H9 (cell line): ENCODE results near the gene SLC12A6. TPM values are rescaled to one million over a fixed set of nuclear protein-coding genes. Genes with fewer than 3 reads are reported as not detected.

Experiments
- DNase-seq: peaks from one replicate; pipeline ENCODE4 v3.0.0-alpha.2; 2017
- H2AFZ ChIP-seq: one replicate; pipeline ENCODE4 v1.6.1; 2013; ENCODE audit warnings: mild to moderate bottlenecking, low read length, control low read depth, moderate library complexity
- H2AK5ac ChIP-seq: 2 replicates; pipeline ENCODE4 v1.6.1; 2013; ENCODE audit warnings: low read length, control low read depth, mixed read lengths; ENCODE audit not compliant: insufficient read length
- H2BK120ac ChIP-seq: one replicate; pipeline ENCODE4 v1.6.1; 2013; ENCODE audit warnings: low read depth, mild to moderate bottlenecking, low read length, control low read depth, inconsistent platforms; ENCODE audit not compliant: poor library complexity, severe bottlenecking
- H2BK12ac ChIP-seq: 2 replicates; pipeline ENCODE4 v1.6.1; 2013; ENCODE audit warnings: low read length, control low read depth, mixed read lengths, low read depth; ENCODE audit not compliant: insufficient read length
- H2BK15ac ChIP-seq: 2 replicates; pipeline ENCODE4 v1.6.1; 2013; ENCODE audit warnings: low read depth, low read length, control low read depth
- H2BK20ac ChIP-seq: one replicate; pipeline ENCODE4 v1.6.1; 2013; ENCODE audit warnings: low read depth, mild to moderate bottlenecking, low read length, control low read depth, inconsistent platforms; ENCODE audit not compliant: poor library complexity, severe bottlenecking
- H2BK5ac ChIP-seq: 2 replicates; pipeline ENCODE4 v1.6.1; 2013; ENCODE audit warnings: low read length, control low read depth, mixed read lengths; ENCODE audit not compliant: insufficient read length
- H3K14ac ChIP-seq: 2 replicates; pipeline ENCODE4 v1.6.1; 2013; ENCODE audit warnings: low read length, control low read depth; ENCODE audit not compliant: insufficient read depth
- H3K18ac ChIP-seq: 2 replicates; pipeline ENCODE4 v1.6.1; 2013; ENCODE audit warnings: low read depth, mild to moderate bottlenecking, mixed read lengths, low read length, control low read depth; ENCODE audit not compliant: insufficient read length
- H3K23ac ChIP-seq: 2 replicates; pipeline ENCODE4 v1.6.1; 2013; ENCODE audit warnings: low read length, control low read depth, mixed read lengths, low read depth; ENCODE audit not compliant: insufficient read length
- H3K23me2 ChIP-seq: 2 replicates; pipeline ENCODE4 v1.6.1; 2013; ENCODE audit warnings: low read depth, mild to moderate bottlenecking, mixed read lengths, low read length, control low read depth; ENCODE audit not compliant: insufficient read length, poor library complexity, severe bottlenecking
- H3K27ac ChIP-seq: 2 replicates; pipeline ENCODE4 v1.5.1; 2013; ENCODE audit warnings: low read length, control low read depth, mixed read lengths, low read depth; ENCODE audit not compliant: insufficient read length
- H3K27me3 ChIP-seq: 2 replicates; pipeline ENCODE4 v1.6.1; 2013; ENCODE audit warnings: low read length, control low read depth, inconsistent platforms; ENCODE audit not compliant: insufficient read depth
- H3K4ac ChIP-seq: 2 replicates; pipeline ENCODE4 v1.6.1; 2013; ENCODE audit warnings: low read depth, mild to moderate bottlenecking, control low read depth, inconsistent platforms, low read length, moderate library complexity
- H3K4me1 ChIP-seq: 2 replicates; pipeline ENCODE4 v1.6.1; 2013; ENCODE audit warnings: low read length, control low read depth, inconsistent platforms; ENCODE audit not compliant: insufficient read depth
- H3K4me2 ChIP-seq: 2 replicates; pipeline ENCODE4 v1.6.1; 2013; ENCODE audit warnings: low read length, control low read depth, mixed read lengths; ENCODE audit not compliant: insufficient read length, insufficient read depth
- H3K56ac ChIP-seq: 2 replicates; pipeline ENCODE4 v1.6.1; 2013; ENCODE audit warnings: low read depth, mild to moderate bottlenecking, mixed read lengths, low read length, control low read depth; ENCODE audit not compliant: insufficient read length
- H3K79me1 ChIP-seq: 2 replicates; pipeline ENCODE4 v1.6.1; 2013; ENCODE audit warnings: low read depth, mild to moderate bottlenecking, moderate library complexity, low read length, control low read depth, inconsistent platforms; ENCODE audit not compliant: insufficient read depth, poor library complexity, severe bottlenecking
- H3K79me2 ChIP-seq: 2 replicates; pipeline ENCODE4 v1.6.1; 2013; ENCODE audit warnings: low read length, control low read depth, inconsistent platforms; ENCODE audit not compliant: insufficient read depth
- H3K9ac ChIP-seq: 2 replicates; pipeline ENCODE4 v1.6.1; 2013; ENCODE audit warnings: low read length, control low read depth, mixed read lengths; ENCODE audit not compliant: insufficient read length; ENCODE audit errors: extremely low read depth
- H3K9me3 ChIP-seq: one replicate; pipeline ENCODE4 v1.6.1; 2013; ENCODE audit warnings: low read depth, low read length, inconsistent platforms; ENCODE audit not compliant: control insufficient read depth
- H3T11ph ChIP-seq: one replicate; pipeline ENCODE4 v1.6.1; 2013; ENCODE audit warnings: mild to moderate bottlenecking, low read length, control low read depth, inconsistent platforms
- H4K20me1 ChIP-seq: one replicate; pipeline ENCODE4 v1.6.1; 2013; ENCODE audit not compliant: control insufficient read depth, insufficient read length, insufficient read depth
- H4K5ac ChIP-seq: 2 replicates; pipeline ENCODE4 v1.6.1; 2013; ENCODE audit warnings: low read depth, mild to moderate bottlenecking, mixed read lengths, low read length, control low read depth; ENCODE audit not compliant: insufficient read length
- H4K8ac ChIP-seq: replicated peaks from 2 replicates; pipeline ENCODE4 v1.6.1; 2013; ENCODE audit warnings: low read length, control low read depth, mixed read lengths, low read depth; ENCODE audit not compliant: insufficient read length
- H4K91ac ChIP-seq: 2 replicates; pipeline ENCODE4 v1.6.1; 2013; ENCODE audit warnings: low read depth, mild to moderate bottlenecking, moderate library complexity, mixed read lengths, low read length, control low read depth; ENCODE audit not compliant: insufficient read length
- H3K27ac Mint-ChIP-seq, 3 experiments: 2 replicates in 2 of 3; 3 replicates in 1 of 3; pipeline ENCODE4 v1.8.0; 2020 to 2021; ENCODE audit warnings: mixed read lengths in 3 of 3, mild to moderate bottlenecking in 1 of 3, moderate library complexity in 1 of 3
- H3K27me3 Mint-ChIP-seq: 2 replicates; pipeline ENCODE4 v1.8.0; 2021; ENCODE audit warnings: low read depth, mild to moderate bottlenecking, moderate library complexity, mixed read lengths
- H3K36me3 Mint-ChIP-seq, 3 experiments: 2 replicates in 2 of 3; 3 replicates in 1 of 3; pipeline ENCODE4 v1.8.0; 2020 to 2021; ENCODE audit warnings: low read depth in 3 of 3, mixed read lengths in 3 of 3; ENCODE audit not compliant: insufficient read depth in 1 of 3
- H3K4me1 Mint-ChIP-seq, 2 experiments: 2 replicates each; pipeline ENCODE4 v1.8.0; 2020; ENCODE audit warnings: mixed read lengths in 2 of 2
- H3K4me3 Mint-ChIP-seq, 2 experiments: 2 replicates in 1 of 2; 3 replicates in 1 of 2; pipeline ENCODE4 v1.8.0; 2020 to 2021; ENCODE audit warnings: mild to moderate bottlenecking in 2 of 2, mixed read lengths in 2 of 2, moderate library complexity in 1 of 2
- H3K9me3 Mint-ChIP-seq, 2 experiments: 2 replicates in 1 of 2; 3 replicates in 1 of 2; pipeline ENCODE4 v1.8.0; 2020; ENCODE audit warnings: mild to moderate bottlenecking in 2 of 2, mixed read lengths in 2 of 2, moderate library complexity in 1 of 2
- WGBS: extraction: QIAGEN DNeasy Blood & Tissue Kit; methylation state at CpG from one replicate; pipeline ENCODE4 v1.1.7; 2013; ENCODE audit warnings: missing lambda C conversion rate, low lambda C conversion rate, mixed read lengths; ENCODE audit not compliant: insufficient read length; ENCODE audit errors: extremely low coverage; 5-methylcytosine and 5-hydroxymethylcytosine counted together
- total RNA-seq: library from RNA; stranded (reverse); gene quantifications from 2 replicates; pipeline ENCODE4 v1.2.1, GENCODE V29; 2021
- TF ChIP-seq, protein P1 (sequence below): fragments of 200-600 bp; sonication (generic); conservative IDR thresholded peaks from 3 replicates; pipeline ENCODE4 v1.8.0; 2021; ENCODE audit warnings: antibody characterized with exemption, mild to moderate bottlenecking

SLC12A6 gene
- total RNA-seq, 1 experiment from 2014 or later, result 11.1 TPM

DNA sequence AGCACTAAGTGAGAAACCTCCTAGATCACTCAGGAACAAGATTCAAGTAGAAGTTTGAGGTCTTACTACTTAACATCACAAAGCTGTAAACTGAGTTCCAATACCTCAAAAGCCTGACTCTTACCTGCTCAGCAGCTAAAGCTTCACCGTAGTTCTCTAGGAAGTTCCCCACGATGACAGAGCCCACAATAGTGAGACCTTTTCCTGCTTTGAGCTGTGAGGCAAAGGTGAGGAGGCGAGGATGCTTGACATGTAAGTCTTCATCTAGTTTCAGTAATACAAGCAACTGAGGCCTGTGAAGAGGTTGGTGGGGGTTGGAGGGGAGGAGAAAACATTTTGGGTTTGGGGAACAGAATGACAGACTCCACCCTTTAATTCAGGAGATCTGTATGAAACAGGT, 97.0 kb downstream of the SLC12A6 start:
- Histone ChIP-seq H3K27me3 (no peaks in the 10 kb centered on the region), H3K79me2 (no peaks in the 10 kb centered on the region), H4K91ac (no peak overlapping the region), H4K5ac (no peak overlapping the region), H3K4ac (no peak overlapping the region), H2AFZ (no peak overlapping the region), H3T11ph (no peak overlapping the region), H3K9me3 (no peaks in the 10 kb centered on the region), H3K9ac (no peak overlapping the region), H4K20me1 (no peaks in the 10 kb centered on the region), H4K8ac (no peak overlapping the region), H3K4me1 (peaks cover 3% of the 10 kb centered on the region; the same call in 1 of the 2 replicates), H2BK120ac (no peak overlapping the region), H2BK15ac (no peak overlapping the region), H3K79me1 (no peaks in the 10 kb centered on the region), H3K23me2 (no peaks in the 10 kb centered on the region), H2BK12ac (no peak overlapping the region), H3K27ac (no peak overlapping the region), H2AK5ac (no peak overlapping the region), H2BK5ac (no peak overlapping the region), H2BK20ac (no peak overlapping the region), H3K56ac (no peak overlapping the region), H3K4me2 (no peak overlapping the region), H3K18ac (no peak overlapping the region), H3K23ac (no peak overlapping the region), H3K14ac (no peak overlapping the region)
- Mint-ChIP-seq H3K36me3 (peaks cover 0 to 14% (median 12%) of the 10 kb centered on the region in 3 experiments; a peak in 3 of 7 replicates), H3K4me3 (no peak overlapping the region), H3K4me1 (peaks cover 10 to 16% of the 10 kb centered on the region in 2 experiments), H3K9me3 (no peaks in the 10 kb centered on the region), H3K27ac (no peak overlapping the region), H3K27me3 (no peaks in the 10 kb centered on the region)
- TF ChIP-seq, protein P1, sequence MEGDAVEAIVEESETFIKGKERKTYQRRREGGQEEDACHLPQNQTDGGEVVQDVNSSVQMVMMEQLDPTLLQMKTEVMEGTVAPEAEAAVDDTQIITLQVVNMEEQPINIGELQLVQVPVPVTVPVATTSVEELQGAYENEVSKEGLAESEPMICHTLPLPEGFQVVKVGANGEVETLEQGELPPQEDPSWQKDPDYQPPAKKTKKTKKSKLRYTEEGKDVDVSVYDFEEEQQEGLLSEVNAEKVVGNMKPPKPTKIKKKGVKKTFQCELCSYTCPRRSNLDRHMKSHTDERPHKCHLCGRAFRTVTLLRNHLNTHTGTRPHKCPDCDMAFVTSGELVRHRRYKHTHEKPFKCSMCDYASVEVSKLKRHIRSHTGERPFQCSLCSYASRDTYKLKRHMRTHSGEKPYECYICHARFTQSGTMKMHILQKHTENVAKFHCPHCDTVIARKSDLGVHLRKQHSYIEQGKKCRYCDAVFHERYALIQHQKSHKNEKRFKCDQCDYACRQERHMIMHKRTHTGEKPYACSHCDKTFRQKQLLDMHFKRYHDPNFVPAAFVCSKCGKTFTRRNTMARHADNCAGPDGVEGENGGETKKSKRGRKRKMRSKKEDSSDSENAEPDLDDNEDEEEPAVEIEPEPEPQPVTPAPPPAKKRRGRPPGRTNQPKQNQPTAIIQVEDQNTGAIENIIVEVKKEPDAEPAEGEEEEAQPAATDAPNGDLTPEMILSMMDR, result no peak
- no peak for DNase-seq
- WGBS, result no CpG with 5 or more reads among the region's 3 CpGs
